SK-N-SH (cell line): ENCODE measurements around the gene HEMK1.

Experiments
- CTCF ChIP-seq: fragments of 200-600 bp; sonication (generic); IDR thresholded peaks from 2 replicates; pipeline ENCODE4 v1.6.1; 2017; ENCODE audit warnings: antibody characterized with exemption, mild to moderate bottlenecking, moderate library complexity
- EZH2phosphoT487 ChIP-seq: fragments of 200-600 bp; sonication (generic); IDR thresholded peaks from 2 replicates; pipeline ENCODE4 v1.6.1; 2017; ENCODE audit warnings: low read depth, mixed run types, mild to moderate bottlenecking, antibody characterized with exemption, moderate library complexity, borderline replicate concordance
- FOXM1 ChIP-seq: IDR thresholded peaks from 2 replicates; pipeline ENCODE4 v1.4.0; 2012; ENCODE audit warnings: low read depth, mild to moderate bottlenecking
- RFX5 ChIP-seq: IDR thresholded peaks from 2 replicates; pipeline ENCODE4 v1.6.1; 2012; ENCODE audit warnings: mild to moderate bottlenecking, improper control_type of control experiment, low read length

GRCh38 chr3:50533316-50533715 lies 36.0 kb upstream of the HEMK1 start:
- no peak for TF ChIP-seq CTCF
- no peak for TF ChIP-seq EZH2phosphoT487
- no peak for TF ChIP-seq RFX5
- no peak for TF ChIP-seq FOXM1
